ENCODE measurements around the gene EPHB2.

Gene EPHB2

DNA sequence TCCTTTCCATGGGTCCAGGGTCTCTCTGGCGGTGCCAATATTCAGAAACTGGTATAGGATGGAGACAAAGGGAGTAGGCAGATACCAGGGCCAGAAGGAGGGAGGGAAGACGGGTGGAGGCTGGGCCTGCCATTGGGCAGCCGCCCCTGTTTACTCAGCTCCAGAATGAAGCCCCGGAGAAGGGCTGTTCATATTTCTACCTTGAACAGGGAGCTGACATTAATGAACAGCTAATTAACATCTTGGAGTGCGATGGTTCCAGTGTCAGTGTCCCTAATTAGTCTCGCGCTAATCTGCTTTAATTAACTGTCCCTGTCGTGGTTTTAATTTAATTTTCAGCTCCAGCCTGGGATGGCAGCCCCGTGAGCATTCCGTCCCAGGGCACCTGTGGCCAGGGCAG lies 113.8 kb downstream of the EPHB2 start:
- DNase-seq = no peak

DNA sequence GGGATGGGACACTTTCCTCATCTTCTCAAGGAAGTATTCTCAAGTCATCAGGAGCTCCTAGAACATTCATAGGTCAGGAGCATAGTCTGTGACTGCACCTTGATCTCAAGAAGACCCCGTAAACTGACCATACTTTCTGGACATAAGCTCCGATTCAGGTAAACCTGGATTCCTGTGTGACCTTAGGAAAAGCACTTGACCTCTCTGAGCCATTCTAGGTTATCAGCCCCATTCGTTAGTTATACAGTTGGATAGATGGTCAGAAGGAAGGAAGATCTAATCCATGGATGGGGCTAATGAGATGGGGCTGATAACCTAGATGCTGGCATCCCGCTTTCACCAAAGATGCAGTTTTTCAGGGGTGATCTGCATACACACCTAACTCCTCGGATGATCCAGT lies 114.3 kb downstream of the EPHB2 start:
- DNase-seq = no peak

DNA sequence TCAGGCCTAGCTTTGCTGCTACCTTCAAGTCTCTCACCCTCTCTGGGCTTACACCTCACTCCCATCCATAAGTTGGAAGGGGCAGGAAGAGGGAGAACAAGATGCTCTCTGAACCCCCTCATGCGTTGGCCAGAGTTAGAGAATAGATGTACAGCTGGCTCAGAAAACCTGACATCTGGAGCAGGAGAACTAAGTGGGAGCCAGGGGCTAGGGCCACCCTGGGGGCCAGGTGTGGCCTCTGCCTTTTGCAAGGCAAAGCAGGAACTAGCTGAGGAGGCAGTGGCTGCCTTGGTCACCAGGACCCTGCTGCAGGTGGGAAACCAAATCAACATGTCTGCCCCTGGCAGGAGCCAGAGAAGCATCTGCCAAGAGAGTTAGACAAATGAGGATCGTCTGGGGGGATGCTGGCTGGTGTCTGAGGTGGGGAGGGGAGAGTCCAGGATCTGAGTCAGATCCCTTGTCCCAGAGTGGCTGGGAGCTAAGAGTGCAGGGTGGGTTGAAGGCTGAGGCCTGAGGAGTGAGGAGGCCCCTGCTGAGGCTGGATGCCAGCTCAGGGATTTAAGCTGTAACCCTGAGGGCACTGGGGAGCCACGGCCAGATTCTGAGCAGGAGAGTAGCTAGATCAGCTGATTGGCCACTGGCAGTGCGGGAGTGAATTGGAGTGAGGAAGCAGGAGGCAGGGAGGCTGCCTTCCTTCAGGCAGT lies 115.0 kb downstream of the EPHB2 start:
- DNase-seq = no peak

DNA sequence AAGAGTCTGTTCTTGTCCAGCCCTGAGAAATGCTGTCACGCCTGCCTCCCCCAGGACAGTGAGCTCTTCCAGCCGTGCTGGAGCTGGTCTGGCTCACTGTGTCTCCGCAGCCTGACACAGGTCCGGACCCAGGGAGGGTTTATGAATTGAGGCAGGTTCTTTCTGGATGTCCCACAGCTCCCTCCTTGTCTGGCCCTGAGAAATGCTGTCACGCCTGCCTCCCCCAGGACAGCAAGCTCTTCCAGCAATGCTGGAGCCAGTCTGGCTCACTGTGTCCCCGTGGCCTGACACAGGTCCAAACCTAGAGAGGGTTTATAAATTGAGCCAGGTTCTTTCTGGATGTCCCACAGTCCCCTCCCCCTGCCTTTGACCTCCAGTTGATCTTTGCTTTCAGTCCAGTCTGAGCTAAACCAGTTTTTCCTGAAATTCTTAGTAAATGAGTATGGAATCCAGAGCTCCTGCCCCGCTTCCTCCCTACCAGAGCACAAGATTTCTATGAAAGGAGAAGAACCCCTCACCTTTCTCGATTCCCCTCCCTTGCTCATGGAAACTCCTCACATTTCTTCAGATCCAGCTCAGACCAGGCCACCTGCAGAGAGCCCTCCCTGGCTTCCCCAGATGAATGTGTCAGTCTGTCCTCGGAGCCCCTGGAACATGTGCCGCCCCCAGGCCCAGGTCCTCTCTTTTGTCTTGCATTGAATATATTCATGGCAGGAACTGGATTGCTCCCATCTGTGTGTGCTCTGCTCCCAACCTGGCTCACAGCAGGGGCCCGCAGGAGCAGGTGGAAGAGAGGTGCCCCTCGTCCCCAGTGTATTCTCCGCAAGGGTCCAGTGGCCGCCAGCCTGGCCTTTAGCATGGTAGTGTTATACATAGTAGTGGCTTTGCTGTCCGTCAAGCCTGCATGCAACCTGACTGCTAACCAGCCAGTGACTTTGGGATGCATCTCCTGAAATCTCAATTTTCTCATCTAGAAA lies 116.3 kb downstream of the EPHB2 start:
- no peak for DNase-seq

DNA sequence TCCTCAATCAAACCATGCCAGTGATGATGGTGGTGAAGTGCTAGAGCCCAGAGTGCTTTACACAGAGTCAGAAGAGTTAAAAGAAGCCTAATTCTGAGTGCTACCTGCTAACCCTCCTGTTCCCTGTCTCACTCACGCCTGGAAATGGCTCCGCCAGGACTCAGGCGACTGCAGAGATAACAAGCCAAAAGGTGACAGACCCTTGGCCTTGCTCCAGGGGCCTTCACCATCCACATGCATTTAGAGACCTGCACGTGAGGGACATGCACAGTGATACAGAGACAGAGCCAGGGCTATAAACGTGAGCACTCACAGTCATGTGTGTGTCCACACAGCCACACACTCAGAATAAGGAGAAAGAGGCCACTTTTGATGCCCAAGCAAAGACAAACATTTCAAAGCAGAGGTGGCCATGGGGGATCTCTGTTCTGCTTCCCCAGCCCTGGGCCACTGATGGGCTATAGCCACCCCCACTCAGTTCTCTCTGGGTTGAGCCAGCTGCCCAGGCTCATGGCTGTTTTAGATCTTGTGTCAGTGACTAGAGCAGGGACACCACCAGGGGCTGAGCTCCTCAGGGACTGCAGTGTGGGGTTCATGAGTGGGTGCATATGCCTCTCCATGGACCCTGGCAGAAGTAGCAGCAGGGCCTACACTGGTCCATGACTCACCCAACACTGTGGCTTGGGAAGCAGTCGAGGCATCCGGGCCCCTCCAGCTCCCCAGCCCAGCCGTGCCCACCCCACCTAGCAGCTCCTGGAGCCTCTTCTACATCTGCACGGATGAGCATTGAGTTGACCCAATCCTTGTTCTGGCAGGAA lies 117.2 kb downstream of the EPHB2 start:
- peak in 2 of 3 donors; percentile 28 to 47 for DNase-seq

DNA sequence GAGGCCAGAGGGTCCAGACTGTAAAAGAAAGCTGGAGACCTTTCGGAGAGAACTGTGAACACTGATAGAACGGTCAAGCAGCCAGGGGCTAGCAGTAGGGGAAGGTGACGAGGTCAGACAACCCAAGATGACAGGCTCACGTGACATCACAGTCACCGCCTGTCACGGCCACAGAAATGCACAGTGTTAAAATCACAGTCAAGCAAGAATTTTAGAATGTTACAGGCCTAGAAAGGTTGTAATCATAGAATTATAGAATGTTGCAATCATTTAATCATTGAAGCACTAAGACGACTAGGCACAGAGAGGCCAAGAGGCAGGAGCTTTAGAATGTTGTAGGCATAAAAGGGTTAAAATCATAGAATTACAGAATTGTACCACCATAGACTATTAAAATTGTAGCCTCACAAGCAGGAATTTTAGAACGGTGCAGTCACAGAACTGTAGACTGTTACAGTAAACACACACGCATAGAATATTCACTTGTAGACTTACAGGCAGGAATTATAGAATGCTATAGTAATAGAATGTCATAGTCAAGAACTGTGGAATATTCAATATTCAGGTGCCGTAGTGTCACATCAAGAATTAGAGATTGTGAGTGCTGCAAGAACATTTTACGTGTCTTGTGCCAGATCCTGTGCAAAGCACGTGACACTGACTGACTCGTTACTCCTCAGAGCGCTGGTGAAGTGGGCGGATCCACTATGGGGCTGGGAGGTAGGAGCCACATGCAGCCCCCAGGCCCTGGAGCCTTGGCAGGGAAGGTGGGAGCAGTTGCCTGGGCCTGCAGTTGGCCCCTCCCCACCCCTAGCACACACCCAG lies 118.1 kb downstream of the EPHB2 start:
- DNase-seq = peak; percentile 46 to 68 (median 51)

DNA sequence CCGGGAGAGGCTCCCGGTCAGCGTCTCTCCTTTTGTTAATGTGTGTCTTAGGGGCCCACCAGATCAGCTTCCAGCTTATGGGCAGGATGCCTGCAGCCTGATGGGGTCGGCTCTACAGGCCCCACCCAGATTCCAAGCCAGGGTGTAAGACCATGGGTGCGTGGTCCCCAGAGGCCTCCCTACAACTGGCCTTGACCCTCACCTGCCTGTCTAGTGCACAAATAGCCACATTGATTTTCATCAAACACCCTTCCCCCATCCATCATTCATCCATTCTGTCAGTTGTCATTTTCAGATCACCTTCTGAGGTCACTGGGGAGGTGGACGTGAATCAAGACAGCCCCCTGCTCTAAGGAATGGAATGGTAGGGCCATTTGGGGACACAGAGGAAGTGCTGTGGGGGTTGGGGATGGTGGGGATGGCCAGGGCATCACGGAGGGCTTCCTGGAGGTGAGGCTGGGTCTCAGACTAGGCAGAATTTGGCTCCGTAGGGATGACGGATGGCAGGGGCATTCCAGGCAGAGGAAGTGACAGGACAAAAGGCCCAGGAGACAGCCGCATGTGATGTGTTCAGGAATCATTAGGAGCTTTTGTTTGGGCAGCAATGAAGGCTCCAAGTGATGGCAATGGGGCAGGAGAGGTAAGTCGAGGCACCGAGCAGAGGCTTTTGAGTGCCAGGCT lies 118.8 kb downstream of the EPHB2 start:
- no peak for DNase-seq

DNA sequence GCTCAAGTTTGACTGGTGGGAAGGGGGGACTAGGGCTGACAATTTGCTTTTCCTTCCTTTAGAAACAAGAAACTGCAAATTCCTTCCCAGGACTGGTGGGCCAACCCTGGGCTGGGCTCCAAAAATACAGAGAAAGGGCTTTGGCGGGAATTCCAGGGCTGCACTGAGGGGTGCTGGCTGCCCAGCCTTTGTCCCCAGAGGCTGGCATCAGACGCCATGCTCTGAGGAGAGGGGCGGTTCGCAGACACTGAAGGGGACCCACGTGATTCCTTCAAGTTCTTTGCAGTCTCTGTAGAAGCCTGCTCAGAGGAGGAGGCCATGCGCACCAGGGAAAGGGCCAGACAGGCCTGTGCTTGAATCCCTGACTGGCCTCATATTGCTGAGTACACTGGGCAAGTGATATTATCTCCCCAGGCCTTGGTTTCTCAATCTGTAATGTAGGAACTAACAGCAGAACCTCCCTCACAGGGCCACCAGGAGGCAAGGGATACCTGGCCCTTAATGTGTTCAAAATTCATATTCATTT lies 119.5 kb downstream of the EPHB2 start:
- no peak for DNase-seq

DNA sequence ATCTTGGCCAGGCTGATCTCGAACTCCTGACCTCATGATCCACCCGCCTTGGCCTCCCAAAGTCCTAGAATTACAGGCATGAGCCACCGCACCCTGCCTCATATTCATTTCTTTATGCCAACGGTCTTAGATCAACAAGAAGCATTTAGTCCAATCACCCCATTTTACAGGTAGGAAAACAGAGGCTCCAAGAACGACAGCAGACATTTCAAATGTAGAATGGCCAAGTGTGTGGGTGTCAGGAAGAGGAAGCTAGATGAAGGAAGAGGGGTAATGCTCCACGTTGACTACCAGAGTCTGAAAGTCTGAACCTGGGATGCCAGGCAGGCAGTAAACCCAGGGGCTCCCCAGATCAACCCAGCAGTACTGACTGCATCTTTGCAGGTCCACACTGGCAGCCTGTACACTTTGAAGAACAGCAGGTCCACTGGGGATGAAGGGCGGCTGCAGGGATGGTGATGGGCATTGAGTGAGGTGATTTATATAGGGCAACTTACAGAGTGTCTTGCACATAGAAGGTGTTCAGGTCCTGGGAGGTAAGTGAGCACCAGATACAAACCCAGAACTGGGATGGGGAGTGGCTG lies 120.2 kb downstream of the EPHB2 start:
- peak; percentile 43 to 52 (median 44) for DNase-seq

DNA sequence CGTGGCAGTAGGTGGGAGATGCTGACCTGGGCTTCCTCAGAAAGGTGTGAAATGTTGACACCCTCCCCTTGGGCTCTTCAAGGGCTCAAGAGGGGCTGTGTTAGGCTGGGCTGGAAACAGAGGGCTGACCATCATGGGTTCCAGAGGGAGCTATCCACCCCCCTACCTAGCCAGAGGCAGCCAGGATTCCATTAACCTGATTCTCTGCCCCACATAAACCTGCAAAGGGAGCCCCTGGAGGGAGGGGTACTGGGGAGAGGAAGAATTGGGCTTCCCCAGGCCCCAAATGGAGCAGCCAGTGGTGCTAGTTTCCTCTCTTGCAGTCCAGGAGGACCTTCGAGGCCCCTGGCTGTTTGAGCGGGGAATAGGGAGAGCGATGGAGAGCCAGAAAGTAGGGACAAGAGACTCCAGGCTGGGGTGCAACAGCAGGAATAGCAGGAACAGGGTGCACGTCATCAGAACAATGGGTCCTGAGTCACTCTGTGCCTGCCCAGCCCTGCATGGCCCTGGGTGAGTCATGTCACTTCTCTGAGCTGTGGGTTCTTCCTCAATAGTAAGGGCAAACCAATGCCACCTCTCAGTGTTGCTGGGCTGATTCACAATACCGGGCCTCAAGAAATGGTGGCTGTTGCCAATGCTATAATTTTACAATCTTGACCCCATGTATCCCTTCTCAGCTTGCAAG lies 121.2 kb downstream of the EPHB2 start:
- peak; percentile 92 to 95 (median 95) for DNase-seq

DNA sequence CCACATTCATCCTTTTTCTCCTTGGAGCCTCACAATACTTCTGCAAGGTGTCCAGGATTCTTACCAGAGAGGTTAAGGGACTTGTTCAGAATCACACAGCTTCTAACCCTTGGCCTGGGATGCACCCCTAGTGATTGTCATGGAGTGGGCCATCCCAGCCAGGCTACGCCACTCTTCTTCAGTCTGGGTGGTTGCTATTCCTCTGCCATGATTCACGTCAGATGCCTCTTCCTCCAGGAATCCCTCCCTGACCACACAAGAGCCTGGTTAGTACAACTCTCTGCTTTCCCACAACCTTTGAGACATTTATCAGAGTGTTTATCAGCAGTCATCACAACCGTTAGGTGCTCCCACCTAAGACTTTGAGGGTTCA lies 121.8 kb downstream of the EPHB2 start:
- peak in 1 of 3 donors; percentile 29 for DNase-seq

DNA sequence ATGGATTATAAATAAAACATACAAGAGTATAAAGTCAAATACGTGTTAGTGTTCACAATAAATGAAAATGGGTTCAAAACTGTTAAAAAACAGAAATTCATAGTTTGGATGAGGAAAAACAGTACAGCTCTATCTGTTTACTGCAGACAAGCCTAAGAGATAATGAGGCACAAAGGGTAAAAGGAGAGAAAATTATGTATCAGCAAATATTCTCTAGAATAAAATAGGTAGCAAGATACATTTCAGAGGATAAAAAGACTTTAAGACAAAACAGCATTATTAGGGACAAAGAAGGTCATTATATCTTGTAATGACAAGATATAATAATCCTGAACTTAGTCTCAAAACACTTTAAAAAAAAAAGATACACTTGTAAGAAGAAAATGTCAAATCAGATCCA lies 123.1 kb downstream of the EPHB2 start:
- no peak for DNase-seq

DNA sequence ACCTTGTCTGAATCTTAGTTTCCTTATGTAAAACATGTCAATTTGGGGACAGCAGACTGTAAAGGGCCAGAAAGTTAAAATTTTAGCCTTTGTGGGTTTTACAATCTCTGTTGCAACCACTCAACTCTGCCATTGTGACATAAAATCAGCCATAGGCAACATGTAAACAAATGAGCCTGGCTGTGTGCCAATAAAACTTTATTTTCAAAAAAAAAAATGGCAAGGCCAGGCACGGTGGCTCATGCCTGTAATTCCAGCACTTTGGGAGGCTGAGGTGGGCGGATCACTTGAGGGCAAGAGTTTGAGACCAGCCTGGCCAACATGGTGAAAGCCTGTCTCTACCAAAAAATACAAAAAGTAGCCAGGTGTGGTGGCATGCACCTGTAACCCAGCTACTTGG lies 123.8 kb downstream of the EPHB2 start:
- peak in 2 of 3 donors; percentile 35 to 55 for DNase-seq

DNA sequence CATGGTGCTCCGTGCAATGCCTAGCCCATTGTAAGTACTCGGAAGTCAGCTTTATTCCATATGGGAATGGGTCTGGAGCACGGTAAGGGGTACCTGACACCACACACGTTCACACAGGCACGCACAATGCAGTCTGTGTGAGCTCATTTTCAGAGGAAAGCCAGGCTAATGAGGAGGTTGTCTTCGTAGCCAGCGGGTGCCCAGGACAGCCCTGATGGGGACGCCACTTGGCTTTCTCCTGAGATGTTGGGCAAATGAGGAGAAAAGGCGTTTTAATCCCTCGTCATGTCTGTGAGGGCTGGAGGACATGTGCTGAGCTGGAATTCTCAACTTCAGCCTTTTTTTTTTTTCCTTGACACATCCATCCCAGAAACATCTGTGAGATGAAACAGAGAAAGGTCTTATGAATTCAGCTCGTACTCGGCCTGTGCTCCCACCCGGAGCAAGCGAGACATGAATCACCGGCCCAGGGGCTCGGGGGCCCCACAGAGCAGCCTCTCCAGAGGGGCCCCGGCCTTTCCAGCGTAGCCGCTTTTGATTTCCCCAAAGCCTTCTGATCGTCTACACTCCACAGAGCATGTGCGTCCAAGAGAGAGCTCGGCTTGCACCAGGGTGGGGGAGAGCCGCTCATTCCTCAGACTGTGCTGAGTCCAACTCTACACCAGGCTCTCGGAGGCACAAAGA lies 125.1 kb downstream of the EPHB2 start:
- DNase-seq = no peak

DNA sequence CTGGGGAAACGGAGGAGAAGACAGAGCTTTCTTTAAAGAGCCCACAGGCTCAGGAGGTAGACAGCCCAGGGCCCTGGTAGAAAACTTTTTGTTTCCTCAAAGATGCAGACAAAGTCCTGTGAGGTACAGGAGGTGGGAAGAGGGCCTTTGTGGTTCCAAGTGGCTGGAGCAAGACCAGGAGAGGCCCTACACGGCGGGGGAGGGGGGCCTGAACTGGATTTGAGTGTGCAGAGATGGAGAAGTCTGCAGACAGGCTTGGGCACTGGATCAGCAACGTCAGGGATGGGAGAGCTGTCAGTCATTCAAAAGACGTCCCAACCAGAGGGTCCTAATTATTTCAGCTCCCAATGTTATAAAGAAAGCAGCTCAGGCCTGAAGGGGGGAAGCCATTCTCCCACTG lies 126.2 kb downstream of the EPHB2 start:
- no peak for DNase-seq

DNA sequence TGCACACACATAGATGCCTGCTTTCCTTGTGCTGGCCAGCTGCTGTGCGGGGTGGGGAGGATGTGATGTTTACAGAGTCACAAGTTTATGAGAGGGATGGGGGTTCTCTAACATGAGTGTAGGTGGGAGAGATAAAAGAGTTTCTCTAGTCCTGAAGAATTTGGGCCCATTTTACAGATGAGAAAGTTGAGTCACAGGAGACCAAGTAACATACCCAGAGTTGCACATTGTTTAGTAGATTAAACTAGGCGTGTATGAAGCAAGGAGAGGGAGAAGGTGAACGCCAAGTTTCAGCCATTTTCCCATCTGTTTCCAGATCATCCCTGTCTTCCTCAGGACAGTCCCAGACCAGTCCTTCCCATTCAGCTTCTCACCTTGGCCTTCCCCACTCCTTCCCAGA lies 126.7 kb downstream of the EPHB2 start:
- no peak for DNase-seq

DNA sequence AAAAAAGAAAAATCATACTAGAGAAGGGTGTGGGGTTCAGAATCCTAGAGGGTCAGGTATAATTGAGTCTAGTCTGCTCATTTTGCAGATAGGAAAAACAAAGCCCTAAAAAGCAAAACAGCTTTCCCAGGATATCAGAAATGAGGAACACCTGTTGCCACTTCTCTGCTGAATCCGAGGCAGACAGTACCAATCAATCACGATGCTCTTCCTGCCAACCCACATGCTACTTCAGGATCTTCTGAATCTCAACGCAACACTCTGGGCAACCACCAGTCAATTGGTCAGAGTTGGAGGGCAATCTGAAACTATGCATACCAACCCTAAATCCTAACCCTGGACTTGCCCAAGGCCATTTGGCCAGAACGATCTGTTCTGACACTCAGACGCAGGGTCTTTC lies 128.3 kb downstream of the EPHB2 start:
- DNase-seq = no peak

DNA sequence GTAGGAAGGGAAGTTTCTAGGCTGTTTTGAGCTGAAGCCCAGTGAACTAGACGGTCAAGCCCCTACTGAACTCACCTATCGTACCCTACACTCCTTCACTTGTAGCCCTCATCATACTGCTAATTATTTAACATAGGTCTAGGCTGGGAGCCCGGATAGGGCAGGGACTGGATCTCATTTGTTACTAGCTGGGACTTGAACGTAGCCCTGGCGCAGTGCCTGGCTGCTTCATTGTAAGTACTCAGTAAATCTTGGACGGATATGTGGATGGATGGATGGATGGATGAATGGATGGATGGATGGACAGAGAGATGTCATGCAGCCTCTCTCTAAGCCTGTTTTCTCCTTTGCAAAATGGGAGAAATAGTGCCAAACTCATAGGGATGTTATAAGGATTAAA lies 129.2 kb downstream of the EPHB2 start:
- DNase-seq = no peak

DNA sequence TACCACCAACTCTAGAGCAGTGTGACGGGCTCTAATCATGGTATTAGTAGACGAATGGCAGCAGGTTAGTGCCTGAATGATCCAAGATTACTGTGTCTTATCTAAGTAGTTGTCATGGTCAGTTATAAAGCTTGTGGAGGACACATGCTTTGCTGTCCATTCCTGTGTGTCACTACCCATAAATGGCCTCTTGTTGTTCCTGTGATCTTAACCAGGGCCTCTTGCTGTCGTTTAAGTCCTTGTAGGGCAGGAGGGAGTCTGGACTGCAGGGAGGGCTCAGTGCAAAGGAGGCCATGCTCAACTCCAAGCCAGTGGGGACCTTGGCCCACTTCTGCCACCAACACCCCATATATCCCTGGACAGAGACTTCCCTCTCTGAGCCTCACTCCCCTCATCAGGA lies 130.5 kb downstream of the EPHB2 start:
- DNase-seq = no peak

DNA sequence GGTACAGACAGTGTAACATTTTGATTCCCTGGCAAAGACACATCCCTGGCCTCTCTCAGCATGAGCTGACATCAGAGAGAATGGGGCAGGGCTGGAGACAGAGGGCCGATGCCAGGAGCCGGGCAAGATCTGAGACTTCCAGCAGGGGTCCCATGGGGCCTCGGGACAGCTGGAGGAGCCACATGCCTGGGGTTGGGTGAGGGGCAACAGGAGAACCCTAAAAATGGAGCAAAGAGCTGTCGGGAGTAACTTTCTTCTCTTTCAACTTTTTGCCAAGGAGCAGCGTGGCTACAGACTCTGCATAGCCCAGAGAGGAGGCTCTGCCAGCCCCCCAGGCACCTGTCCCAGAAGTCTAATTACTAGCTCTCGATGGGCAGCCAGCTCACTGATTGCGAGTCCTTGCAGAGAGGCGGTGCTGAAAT lies 131.2 kb downstream of the EPHB2 start:
- no peak for DNase-seq

Measured in suppressor macrophage treated with lipopolysaccharide for 1 hour (primary cell).